Sigmoid colon (tissue), 7 donors: ENCODE measurements around the gene EIF1B. TPM values are rescaled to one million over a fixed set of nuclear protein-coding genes. Genes with fewer than 3 reads are reported as not detected.

Source experiments
- DNase-seq: peaks from one replicate; pipeline ENCODE4 v3.0.0-alpha.2; 2019
- H3K27ac ChIP-seq, 4 donors: fragments of 200-600 bp; sonication (generic); one replicate each; pipeline ENCODE4 v1.5.1; 2016 to 2019; ENCODE audit warnings: mild to moderate bottlenecking in 1 of 4
- H3K27me3 ChIP-seq, 3 donors: fragments of 200-600 bp; sonication (generic); one replicate each; pipeline ENCODE4 v1.5.1; 2019; ENCODE audit warnings: mild to moderate bottlenecking in 1 of 3
- H3K36me3 ChIP-seq, 4 donors: fragments of 200-600 bp; sonication (generic); one replicate each; pipeline ENCODE4 v1.5.1; 2016 to 2019
- H3K4me1 ChIP-seq, 4 donors: fragments of 200-600 bp; sonication (generic); one replicate each; pipeline ENCODE4 v1.5.1; 2017 to 2019
- H3K4me3 ChIP-seq, 4 donors: fragments of 200-600 bp; sonication (generic); one replicate each; pipeline ENCODE4 v1.5.1; 2017 to 2019; ENCODE audit warnings: mild to moderate bottlenecking in 2 of 4, moderate library complexity in 1 of 4
- H3K9me3 ChIP-seq, 4 donors: fragments of 200-600 bp in 3 of 4; sonication (generic) in 3 of 4; one replicate each; pipeline versions ENCODE4 v1.5.1 to v1.6.1; 2013 to 2019
- CTCF ChIP-seq, 4 experiments: fragments of 450-650 bp in 3 of 4; fragments of 200-600 bp in 1 of 4; IDR thresholded peaks; one replicate each; pipeline ENCODE4 v1.5.1; 2016 to 2019; ENCODE audit warnings: antibody characterized with exemption in 4 of 4, mild to moderate bottlenecking in 3 of 4, moderate library complexity in 2 of 4
- EP300 ChIP-seq, 4 donors: sonication (generic); formaldehyde crosslinking; IDR thresholded peaks; one replicate each; pipeline ENCODE4 v1.6.1; 2017; ENCODE audit warnings: antibody characterized with exemption in 4 of 4
- POLR2A ChIP-seq, 2 donors: fragments of 450-650 bp; IDR thresholded peaks; one replicate each; pipeline ENCODE4 v1.6.1; 2016; ENCODE audit warnings: antibody characterized with exemption in 2 of 2, mild to moderate bottlenecking in 2 of 2, moderate library complexity in 2 of 2
- POLR2AphosphoS5 ChIP-seq, 4 donors: sonication (generic); formaldehyde crosslinking; IDR thresholded peaks; one replicate each; pipeline ENCODE4 v1.6.1; 2017; ENCODE audit warnings: antibody characterized with exemption in 4 of 4
- WGBS, 2 donors: extraction: QIAGEN DNeasy Blood & Tissue Kit; methylation state at CpG; one replicate each; pipeline ENCODE4 v1.1.7; 2013; 5-methylcytosine and 5-hydroxymethylcytosine counted together
- intact Hi-C: fragments of 100-400 bp; cut with DNase I; formaldehyde crosslinking; loops from one replicate; pipeline ENCODE4 v1.15.1; 2023
- polyA plus RNA-seq, 3 donors: library from polyadenylated mRNA; stranded (reverse); fragments of 200-250 nt; gene quantifications; one replicate each; pipeline ENCODE4 v1.2.3, GENCODE V29; 2013
- total RNA-seq, 4 donors: library from RNA; depleted of rRNA; stranded (reverse); fragments of >200 nt; gene quantifications; one replicate each; pipeline ENCODE4 v1.1.0, GENCODE V29; 2016
- donor health status: healthy with polysubstance abuse.
- donor health status: Bipolar disorder and iron deficiency.
- donor health status: healthy.

Gene EIF1B
- total and polyA plus RNA-seq, 7 donors: 27.1 to 94.1 (median 42.8) TPM

DNA sequence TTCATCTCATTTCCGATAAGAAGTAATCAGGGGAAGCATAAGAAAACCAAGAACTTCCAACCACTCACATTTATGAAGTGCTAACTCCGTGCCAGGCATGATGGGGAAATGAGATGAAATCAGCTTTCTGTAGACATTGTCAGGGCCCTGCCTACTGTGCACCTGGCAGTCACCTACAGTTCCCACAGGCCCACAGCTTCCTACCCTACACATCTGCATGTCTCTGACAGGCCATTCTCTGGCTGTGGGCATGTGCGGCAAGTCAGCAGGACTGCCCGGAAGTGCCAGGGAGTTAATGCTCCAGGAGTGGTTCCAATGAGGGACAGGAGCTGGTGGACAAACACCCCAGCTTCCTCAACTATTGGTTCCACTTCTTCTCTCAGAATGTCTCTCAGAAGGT is 24.3 kb downstream of the EIF1B start:
- H3K4me1 ChIP-seq: no peaks in the 10 kb centered on the region
- H3K4me3 ChIP-seq: no peak overlapping the region
- no peaks in the 10 kb centered on the region for H3K36me3 ChIP-seq
- no peaks in the 10 kb centered on the region for H3K9me3 ChIP-seq
- 84 to 93% methylated on average over 4 of the region's 4 CpGs for WGBS, 2 donors
- intact Hi-C loops: no loop called here
- DNase-seq: no peak
- no peak overlapping the region for H3K27ac ChIP-seq
- TF ChIP-seq POLR2AphosphoS5 (IDR thresholded peaks at IDR 0.05): no peak
- no peak for TF ChIP-seq EP300 (IDR thresholded peaks at IDR 0.05)
- no peak for TF ChIP-seq CTCF (IDR thresholded peaks at IDR 0.05)
- no peak for TF ChIP-seq POLR2A (IDR thresholded peaks at IDR 0.05)
- H3K27me3 ChIP-seq: no peaks in the 10 kb centered on the region

GRCh38 chr3:40336101-40336500 is 26.6 kb downstream of the EIF1B start:
- H3K27me3 ChIP-seq: no peaks in the 10 kb centered on the region
- TF ChIP-seq CTCF (IDR thresholded peaks at IDR 0.05): no peak
- TF ChIP-seq POLR2A (IDR thresholded peaks at IDR 0.05): no peak
- no peak for TF ChIP-seq EP300 (IDR thresholded peaks at IDR 0.05)
- no peak for TF ChIP-seq POLR2AphosphoS5 (IDR thresholded peaks at IDR 0.05)
- H3K9me3 ChIP-seq: no peaks in the 10 kb centered on the region
- H3K4me1 ChIP-seq: no peaks in the 10 kb centered on the region
- no peak overlapping the region for H3K27ac ChIP-seq
- WGBS, 2 donors: 48 to 79% methylated on average over 1 of the region's 1 CpG
- no peak for DNase-seq
- intact Hi-C loops: no loop called here
- no peak overlapping the region for H3K4me3 ChIP-seq
- H3K36me3 ChIP-seq: no peaks in the 10 kb centered on the region

DNA sequence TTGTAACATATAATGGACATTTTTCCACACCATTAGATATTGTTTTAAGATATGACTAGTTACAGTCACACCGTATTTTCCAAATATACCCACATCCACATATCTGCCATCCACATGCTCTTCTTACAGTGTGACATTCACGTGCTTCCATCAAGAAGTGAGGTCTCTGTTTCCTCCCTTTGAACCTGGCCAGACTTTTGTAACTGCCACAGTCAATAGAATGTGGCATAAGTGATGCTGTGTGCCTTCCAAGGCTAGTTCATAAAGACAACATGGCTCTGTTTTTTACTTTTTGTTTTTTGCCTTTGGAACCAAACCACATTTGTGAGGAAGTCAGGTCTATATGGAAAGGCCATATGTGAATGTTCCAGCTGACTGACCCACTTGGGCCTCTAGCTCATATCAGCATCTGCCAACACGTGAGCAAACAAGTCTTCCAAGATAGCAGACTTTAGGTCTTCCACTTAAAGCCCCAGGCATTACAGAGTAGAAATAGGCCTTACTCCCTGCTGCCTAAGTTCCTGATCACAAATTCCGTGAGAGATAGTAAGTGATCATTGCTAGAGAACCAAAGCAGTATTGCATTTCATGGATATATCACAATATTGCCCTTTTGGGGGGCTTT is 27.1 kb downstream of the EIF1B start:
- Histone ChIP-seq H3K9me3 (no peaks in the 10 kb centered on the region), H3K4me3 (no peak overlapping the region), H3K27ac (no peak overlapping the region), H3K36me3 (no peaks in the 10 kb centered on the region), H3K4me1 (no peaks in the 10 kb centered on the region), H3K27me3 (no peaks in the 10 kb centered on the region)
- TF ChIP-seq CTCF (IDR thresholded peaks at IDR 0.05) (no peak), EP300 (IDR thresholded peaks at IDR 0.05) (no peak), POLR2A (IDR thresholded peaks at IDR 0.05) (no peak), POLR2AphosphoS5 (IDR thresholded peaks at IDR 0.05) (no peak)
- intact Hi-C loops: no loop called here
- DNase-seq: no peak
- 88 to 89% methylated on average over 4 of the region's 4 CpGs for WGBS, 2 donors

DNA sequence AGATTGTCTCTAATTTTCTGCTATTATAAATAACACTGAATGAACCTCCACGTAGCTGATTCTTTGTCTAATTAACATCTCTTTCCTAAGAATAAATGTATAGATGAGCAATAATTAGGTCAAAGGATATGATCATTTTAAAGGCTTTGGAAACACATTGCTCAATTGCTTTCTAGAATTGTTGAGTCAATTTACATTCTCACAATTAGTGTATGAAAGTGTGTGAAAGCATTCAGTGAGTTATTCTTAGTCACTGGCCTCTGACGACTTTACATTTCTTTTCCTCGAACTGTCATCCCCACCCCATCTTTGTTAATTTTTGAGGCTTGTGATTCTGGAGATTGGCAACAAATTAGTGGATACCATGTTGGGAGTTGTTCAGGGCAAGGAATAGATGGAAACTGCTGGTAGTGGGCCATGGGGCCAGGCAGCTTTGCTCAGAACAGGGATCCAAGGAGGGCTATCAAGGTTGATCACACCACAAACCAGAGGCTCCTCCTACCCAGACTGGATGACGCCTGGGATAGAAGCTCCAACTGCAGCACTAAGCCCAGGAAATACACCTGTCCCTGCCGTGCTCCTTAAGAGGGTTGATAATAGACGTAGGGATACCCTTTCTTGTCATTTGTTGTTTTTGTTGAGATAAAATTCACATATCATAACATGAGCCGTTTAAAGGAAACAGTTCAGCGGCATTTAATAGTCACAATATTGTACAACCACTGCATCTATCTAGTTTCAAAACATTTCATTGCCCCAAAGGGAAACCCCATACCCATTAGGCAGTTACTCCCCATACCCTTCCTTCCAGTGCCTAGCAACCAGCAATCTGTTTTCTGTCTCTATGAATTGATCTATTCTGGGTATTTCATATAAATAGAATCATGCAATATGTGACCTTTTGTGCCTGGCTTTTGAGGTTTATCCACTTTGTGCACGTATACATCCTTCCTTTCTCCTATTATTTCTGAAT is 27.9 kb downstream of the EIF1B start:
- intact Hi-C loops: no loop called here
- 80% methylated on average over 9 of the region's 9 CpGs for WGBS, 2 donors
- TF ChIP-seq EP300 (IDR thresholded peaks at IDR 0.05) (no peak), POLR2A (IDR thresholded peaks at IDR 0.05) (no peak), POLR2AphosphoS5 (IDR thresholded peaks at IDR 0.05) (no peak), CTCF (IDR thresholded peaks at IDR 0.05) (no peak)

More for the DNA sequence above, 27.9 kb downstream of the EIF1B start:
- H3K4me1 ChIP-seq: no peaks in the 10 kb centered on the region
- no peaks in the 10 kb centered on the region for H3K36me3 ChIP-seq
- H3K27me3 ChIP-seq: no peaks in the 10 kb centered on the region
- H3K27ac ChIP-seq: no peak overlapping the region
- no peak overlapping the region for H3K4me3 ChIP-seq
- no peaks in the 10 kb centered on the region for H3K9me3 ChIP-seq
- no peak for DNase-seq
